Inflammatory macrophage treated with lipopolysaccharide for 4 hours (primary cell): ENCODE data around the gene SLC31A1.
"Not testable (repeated sequence)": the region's sequence is repeated elsewhere in the genome, so short reads cannot be mapped to it uniquely, and the experiment has no call there.

ENCODE experiments used
- DNase-seq: peaks from one replicate; pipeline ENCODE4 v3.0.0-alpha.2; 2020

The SLC31A1 gene

DNA sequence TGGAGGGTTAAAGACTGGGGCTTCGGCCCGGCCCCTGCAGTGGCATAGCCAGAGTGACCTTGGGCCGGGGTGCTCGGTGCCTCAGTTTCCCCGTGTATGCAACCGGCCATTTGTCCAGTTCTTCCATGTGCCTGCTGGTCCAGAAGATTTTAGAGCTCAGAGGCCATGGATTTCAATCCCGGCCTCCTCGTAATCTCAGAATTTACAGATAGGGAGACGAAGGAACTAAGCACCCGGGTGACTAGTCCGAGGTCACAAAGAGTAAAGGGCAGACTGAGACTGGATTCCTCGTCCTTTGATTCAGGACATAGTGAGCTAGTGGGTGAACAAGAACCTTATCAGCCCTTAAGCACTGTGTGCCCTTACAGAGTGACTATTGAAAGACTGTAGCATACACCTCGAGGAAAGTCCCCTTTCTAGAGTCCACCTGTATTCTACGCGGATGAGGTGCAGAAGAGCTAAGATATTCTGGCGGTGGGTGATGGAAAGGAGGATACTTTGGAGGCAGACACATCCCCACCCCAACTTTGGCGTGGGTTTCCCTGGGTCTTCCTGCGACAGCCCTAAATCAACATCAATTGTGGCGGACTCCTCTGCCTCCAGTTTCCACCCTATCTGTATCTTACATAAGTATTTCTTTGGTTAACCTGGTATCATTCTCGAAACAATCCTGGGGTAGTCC is 597 bp downstream of the SLC31A1 start:
- peak; percentile 11 for DNase-seq

DNA sequence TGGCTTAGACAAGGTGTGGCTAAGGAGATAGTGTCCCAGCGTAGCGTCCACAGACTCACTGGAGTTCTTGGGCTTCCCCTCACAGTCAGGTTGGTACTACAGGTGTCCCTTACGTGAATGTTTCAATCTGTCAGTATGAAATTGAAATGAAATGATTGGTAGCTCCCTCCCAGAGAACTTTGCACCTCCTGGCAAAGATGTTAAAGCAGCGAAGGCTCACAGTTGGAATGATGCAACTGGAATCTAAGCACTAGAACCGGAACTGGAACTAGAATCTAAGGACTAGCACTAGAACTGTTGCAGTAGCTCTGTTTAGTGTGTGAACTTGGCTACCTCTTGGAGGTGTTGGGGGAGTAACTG is 1.1 kb downstream of the SLC31A1 start:
- peak; percentile 74 for DNase-seq

DNA sequence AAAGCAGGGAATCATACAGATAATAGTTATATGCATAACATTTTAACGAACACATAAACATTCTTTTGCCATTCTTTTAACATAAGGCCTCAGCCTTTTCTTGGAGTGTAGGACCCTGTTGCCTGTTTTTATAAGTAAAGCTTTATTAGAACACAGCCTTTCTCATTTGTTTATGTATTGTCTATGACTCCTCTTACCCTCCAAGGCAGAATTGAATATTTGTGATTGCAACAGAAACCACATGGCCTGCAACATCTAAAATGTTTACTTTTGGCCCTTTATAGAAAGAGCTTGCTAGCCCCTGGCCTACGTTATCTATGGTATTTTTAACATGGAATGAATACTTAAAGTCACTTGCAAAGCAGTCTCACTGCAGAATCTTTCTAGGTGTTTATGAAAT is 2.6 kb downstream of the SLC31A1 start:
- no peak for DNase-seq

DNA sequence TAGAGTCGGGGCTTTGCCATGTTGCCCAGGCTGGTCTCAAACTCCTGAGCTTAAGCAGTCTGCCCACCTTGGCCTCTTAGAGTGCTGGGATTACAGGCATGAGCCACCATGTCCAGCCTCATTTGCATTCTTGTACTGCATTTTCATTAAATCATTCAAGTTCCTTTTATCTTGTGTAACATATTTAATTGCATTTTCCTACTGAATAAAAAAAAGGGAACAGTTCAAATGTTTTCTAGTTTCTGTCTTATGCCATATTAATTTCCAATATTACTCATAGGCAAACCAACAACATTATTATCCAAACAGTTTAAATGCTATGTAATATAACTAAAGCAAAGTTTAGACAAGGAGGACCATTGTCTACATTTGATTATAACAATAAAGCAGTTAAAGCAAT is 6.1 kb downstream of the SLC31A1 start:
- DNase-seq, result peak; percentile 79

DNA sequence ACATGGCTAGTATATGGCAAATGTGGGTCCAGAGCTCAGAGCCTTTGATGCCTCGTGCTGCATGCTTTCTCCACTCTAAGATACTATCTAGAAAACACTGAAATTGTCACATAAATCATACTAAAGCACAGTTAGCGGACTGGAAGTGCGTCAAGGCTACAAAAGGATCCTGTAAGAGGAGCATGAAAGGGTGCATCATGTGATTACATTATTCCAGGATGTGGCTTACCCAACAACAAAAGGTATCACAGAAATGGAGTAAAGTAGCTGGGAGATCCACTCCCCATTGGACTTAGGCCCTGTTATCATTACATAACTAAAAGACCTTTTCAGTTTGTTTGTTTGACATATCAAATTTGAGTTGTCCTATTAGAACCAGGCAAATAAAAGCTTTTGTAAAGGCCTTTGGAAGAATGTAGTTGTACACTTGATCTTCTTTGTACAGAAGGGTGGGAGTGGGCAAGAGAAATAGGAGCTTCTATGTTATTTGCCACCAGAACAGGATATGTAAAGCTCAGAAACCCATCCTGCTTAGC is 6.9 kb downstream of the SLC31A1 start:
- no peak for DNase-seq

DNA sequence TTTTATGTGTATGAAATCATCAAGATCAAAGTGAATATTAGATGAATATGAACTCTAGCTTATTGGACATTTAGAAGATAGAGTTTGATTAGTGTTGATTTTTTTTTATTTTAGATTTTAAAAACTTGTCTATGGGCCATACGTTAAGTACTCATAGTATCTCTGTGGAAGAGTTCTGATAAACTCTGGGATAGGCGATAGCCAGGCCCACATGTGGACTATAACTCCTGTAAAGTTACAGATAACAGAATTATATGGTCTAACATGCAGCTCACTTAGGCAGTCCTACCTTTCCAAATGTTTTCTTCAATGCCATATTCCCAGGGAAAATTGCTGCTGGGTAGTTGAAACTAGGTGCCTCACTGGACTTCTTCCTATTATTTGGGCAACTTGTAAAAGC is 10.4 kb downstream of the SLC31A1 start:
- no peak for DNase-seq

DNA sequence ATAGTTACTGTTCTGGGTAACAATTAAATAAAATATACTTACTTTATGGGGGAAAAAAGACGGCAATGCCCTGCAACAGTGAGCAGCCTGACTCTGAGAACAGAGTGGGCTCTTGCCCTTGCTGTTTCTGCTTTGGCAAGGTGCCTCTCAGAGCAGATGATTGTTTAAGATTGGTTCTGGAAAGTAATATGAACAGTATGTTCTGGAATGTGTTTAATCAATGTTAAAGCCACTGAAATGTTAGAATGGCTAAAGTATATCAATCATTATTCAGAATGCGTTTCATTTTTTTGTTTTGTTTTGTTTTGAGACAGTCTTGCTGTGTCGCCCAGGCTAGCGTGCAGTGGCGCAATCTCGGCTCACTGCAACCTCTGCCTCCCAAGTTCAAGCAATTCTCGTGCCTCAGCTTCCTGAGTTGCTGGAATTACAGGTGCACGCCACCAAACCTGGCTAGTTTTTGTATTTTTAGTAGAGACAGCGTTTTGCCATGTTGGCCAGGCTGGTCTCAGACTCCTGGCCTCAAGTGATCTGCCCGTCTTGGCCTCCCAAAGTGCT is 14.4 kb downstream of the SLC31A1 start:
- DNase-seq, result peak; percentile 16

DNA sequence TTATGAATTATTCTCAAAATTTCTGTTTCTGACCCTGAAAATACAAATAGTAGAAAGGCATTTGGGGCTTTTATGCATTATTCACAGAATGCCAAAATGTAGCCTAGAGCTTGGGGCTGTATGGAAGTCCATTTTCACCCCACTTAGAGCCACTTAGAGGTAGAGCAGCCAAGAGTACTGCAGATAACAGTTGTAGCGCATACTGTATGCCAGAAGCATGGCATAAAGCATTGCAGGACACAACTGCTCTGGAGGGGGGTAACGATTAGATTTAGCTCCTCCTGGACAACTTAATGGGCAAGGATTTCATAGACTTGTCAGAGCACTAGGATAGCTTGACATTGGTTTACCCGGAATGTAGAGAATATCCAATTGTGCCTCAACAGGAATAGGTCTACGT is 15.7 kb downstream of the SLC31A1 start:
- no peak for DNase-seq

DNA sequence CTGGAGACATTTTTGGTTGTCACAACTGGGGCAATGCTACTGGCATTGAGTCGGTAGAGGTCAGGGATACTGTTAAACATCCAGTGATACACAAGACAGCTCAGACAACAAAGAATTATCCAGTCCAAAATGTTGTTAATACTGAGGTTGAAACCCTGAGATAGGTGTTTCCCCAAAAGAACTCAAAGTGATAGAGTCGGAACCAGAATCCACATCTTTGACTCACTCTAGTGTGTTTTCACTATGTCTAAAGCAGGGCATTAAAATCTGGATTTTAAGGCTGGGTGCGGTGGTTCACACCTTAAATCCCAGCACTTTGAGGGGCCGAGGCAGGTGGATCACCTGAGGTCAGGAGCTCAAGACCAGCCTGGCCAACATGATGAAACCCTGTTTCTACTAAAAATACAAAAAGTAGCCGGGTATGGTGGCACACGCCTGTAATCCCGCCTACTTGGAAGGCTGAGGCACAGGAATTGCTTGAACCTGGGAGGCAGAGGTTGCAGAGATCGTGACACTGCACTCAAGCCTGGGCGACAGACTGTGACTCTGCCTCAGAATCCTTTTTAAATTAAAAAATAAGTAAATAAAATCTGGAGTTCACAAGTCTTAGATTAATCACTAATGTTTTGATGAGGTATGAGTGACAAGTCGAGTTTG is 17.0 kb downstream of the SLC31A1 start:
- DNase-seq, result no peak

DNA sequence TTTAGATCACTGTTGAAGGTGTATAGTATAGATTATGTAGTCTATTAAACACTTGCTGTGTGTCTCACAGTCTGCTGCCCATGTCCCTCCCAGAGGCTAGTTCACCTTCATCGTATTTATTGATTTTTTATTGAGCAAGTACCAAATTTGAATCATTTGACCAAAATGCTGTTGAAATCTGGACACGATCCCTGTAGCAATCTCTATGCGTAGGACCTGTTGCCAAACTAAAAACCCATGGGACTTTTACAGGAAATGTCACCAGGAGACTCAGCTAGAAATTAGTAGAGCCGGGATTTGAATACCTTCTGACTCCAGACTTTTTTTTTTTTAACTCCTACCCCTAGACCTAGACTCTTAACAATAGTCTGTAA is 17.5 kb downstream of the SLC31A1 start:
- DNase-seq, result peak; percentile 75

DNA sequence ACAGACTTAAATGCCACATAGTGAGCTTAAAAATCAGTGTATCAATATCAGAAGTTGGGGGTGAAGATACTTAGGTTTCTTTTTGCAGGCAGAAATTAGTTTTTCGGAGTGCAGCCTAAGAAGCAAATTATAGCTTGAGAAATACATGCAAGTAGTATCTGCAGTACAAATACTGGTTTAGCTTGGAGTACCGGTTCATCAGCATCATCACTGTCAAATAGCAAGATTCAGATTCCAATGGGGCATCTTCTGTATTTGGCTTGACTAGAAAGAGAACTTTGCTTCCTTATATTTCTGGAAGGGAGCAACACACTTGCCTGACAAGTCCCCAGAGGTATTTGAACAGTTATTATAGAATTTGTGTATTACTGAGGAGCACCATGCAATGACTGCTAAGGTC is 19.8 kb downstream of the SLC31A1 start:
- no peak for DNase-seq

DNA sequence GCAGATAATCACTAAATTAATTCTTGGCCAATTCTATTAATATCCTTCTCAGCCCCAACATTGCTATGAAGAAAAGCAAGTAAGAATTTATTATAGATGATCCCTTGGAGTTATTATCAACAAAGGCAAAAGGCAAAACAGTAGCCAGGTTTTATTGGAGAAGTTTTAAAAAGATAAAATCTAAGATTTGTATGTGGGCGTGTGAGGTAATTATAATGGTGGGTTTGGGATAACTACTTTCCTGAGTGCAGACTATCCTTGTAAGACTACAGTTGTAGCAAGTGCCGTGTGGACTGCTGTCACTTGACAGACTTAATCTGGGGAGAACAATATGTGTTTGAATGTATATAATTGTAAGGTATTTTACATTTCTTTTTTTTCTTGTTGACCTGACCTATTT is 23.2 kb downstream of the SLC31A1 start:
- DNase-seq, result no peak

DNA sequence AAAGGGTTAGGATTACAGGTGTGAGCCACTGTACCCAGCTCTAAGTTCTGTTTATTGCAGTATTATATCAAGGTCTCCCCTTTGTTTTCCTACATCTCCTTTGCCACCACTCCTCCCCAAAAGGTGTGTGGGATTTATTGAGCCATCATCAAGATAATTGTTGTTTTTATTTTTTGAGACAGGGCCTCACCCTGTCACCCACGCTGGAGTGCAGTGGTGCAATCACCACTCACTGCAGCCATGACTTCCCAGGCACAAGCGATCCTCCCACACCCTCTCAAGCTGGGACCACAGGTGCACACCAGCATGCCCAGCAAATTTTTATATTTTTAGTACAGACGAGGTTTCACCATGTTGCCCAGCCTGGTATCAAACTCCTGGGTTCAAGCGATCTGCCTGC is 24.6 kb downstream of the SLC31A1 start:
- peak; percentile 2 for DNase-seq

DNA sequence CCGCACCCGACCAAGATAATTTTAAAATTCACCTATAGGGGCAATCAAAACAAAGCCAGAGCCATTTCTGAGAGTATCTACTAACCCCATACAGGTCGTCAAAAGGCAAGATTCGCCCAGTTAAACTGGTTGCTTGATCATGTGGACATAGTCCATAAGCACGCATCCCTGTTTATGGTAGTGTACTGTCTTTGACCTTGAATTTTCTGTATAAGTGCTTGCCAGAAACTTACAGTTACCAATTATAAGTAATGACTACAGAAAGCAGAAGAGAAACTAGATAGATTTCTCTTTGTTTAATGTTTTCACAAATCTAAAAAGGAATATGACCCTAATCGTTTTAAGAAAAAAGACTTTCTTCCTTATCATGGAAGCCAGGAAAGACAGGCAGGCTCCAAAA is 25.6 kb downstream of the SLC31A1 start:
- DNase-seq, result peak; percentile 8

DNA sequence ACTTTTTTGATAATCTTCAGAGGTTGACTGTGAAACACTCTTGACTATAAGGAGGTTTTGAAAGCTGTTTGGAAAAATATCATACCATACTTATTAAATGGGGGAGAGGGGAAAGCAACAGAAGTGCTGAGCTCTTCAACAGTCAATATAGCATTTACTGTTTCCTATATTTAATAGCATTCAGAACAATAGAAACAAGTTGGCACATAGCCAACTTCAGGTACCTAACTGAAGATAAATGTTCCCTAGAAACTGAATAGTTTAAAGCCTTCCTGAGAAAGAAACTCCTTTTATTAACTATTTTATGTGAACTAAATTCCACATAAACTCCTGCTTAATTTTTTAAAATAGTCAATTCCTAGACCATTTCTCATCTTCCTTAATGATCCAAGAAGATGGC is 26.3 kb downstream of the SLC31A1 start:
- DNase-seq, result no peak

DNA sequence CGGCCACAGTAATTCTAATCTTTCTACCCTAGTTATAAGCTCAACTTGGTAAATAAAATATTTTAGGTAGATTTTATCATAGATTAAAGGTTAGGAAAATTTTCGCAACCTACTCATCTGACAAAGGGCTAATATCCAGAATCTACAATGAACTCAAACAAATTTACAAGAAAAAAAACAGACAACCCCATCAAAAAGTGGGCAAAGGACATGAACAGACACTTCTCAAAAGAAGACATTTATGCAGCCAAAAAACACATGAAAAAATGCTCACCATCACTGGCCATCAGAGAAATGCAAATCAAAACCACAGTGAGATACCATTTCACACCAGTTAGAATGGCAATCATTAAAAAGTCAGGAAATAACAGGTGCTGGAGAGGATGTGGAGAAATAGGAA is 28.3 kb downstream of the SLC31A1 start:
- DNase-seq, result not testable (repeated sequence)

DNA sequence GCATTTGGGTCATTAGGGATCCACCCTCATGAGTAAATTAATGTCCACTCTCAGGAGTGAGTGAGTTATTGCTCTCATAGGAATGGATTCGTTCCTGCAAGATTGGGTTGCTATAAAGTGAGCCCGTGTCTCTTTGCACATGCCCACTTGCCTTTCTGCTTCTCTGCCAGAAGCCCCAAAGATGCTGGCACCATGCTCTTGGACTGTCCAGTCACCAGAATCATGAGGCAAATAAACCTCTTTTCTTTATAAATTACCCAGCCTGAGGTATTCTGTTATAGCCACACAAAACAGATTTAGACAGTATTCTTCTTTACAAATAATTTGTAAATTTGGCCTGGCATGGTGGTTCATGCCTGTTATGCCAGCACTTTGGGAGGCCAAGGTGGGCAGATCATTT is 29.5 kb downstream of the SLC31A1 start:
- DNase-seq, result no peak

DNA sequence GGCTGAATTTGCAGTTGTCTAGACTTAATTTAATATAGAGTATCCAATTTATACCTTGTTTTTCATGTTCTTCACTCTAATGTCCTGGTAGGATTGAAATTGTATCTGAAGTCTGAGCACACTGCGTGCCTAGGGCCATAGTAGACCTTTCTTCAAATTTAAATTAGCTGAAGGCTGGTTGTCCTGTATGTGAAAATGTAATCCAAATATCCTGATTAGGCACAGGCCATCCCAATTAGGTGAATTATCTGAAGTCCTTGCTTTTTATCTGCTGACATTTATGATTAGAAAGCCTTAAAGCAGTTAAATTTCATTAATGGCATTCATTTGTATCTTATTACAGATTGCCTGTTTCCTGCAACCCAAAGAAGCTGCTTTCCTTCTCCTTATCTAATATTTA is 33.6 kb downstream of the SLC31A1 start:
- DNase-seq, result no peak

DNA sequence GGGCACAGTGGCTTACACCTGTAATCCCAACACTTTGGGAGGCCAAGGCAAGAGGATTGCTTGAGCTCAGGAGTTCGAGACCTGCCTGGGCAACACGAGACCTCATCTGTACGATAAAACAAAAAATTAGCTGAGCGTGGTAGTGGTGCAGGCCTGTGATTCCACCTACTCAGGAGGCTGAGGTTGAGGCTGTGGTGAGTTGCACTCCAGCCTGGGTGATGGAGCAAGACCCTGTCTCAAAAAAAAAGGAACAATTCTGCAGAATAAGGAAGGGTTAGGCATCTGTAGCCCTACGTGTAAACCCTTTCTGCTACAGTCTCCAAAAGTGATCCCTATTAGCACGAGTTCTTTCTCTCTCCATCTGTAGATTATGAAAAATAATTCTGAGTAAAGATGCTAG is 34.1 kb downstream of the SLC31A1 start:
- peak; percentile 69 for DNase-seq

DNA sequence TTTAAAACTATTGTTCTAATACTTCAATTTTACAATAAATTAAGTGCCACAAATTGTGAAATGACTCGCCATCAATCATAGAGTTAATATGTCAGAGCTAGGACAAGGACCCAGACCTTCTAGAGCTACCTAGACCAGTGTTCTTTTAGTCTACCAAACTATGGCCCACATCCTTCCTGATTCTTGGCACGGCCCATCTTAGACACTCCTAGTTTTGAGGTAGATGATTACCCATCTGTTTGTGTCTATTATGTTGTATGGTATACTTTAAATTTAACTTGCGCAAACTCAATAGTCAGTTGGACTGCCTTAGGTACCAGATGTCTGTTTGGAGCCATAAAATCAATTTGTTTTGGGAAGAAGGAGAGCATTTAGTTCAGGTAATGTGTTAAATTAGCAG is 36.5 kb downstream of the SLC31A1 start:
- no peak for DNase-seq

DNA sequence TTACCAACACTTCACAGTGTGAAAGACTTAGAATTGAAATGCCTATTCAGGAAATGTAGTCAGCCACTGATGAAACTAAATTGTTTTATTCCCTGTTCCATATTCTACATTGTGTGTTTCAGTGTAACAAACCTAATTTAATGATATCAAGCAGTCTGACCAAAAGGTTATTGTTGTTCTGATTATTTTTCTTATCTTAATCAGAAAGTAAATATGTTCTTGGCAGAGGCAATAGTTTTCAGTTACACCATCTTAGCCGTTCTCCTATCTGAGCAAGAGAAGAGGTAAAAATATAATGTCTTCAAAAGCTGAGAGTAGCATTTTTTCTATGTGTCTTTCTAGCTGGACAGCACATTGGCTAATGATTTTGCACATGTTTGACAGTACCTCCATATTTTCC is 36.9 kb downstream of the SLC31A1 start:
- DNase-seq, result no peak

DNA sequence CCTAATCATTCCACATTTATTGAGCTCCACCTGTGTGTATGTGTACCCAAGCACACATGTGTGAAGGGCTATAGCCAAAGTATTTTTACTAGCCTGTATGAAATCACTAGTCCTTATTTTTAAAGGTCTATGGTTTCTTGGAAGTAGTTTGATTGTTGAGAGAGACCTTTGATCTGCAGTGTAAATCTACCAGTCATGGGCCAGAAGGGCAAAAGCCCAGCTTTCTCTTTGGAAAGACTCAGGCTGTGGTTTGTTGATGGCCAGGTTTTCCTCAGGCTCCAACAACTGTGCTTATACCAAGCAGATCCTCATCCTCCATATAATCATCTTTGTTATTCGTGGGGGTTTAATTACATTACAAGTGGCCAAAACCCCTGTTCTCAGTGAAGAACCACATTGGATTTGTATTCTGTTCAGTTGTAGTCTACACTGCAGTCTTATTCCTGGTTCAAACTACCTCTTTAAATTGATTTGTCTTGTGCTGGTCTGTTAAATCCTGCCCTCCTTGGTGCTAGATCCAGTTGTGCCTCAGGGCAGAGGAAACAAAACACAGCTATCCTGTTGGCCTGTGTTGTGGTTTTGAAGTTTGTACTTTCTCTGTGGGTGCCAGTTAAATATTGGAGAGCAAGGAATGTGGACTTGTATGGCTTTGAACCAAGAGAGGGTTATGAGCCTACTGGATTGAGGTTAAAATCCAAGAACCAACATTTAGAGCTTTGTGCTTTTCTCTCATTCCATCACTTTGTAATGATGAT is 40.8 kb downstream of the SLC31A1 start:
- no peak for DNase-seq

DNA sequence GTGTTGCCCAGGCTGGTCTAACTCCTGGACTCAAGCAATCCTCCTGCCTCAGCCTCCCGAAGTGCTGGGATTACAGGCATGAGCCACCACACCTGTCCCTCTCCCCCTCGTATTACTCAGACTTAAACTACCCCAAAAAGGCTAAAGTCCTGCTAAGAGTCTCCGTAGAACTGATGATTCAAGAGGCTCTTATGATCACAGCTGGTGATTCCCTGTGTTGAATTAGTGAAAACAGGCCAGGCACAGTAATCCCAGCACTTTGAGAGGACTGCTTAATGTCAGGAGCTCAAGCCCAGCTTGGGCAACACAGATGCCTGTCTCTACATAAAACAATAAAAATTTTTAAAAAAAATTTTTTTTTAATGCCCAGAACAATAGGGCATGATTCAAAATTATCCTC is 44.8 kb downstream of the SLC31A1 start:
- DNase-seq, result no peak
